GM21526 (cell line): Measurements from ENCODE around the gene MAML3.
"Not testable (repeated sequence)": the region's sequence is repeated elsewhere in the genome, so short reads cannot be mapped to it uniquely, and the experiment has no call there.

Source experiments
- ATAC-seq: cut with Tn5 transposase; IDR thresholded peaks from one replicate; pipeline ENCODE4 v1.9.1; 2021; ENCODE audit warnings: moderate library complexity; ENCODE audit not compliant: unreplicated experiment, low FRiP score

The MAML3 gene

GRCh38 chr4:139718358-139718757, 435.6 kb downstream of the MAML3 start:
- no peak for ATAC-seq

GRCh38 chr4:139715746-139716391, 438.1 kb downstream of the MAML3 start:
- no peak for ATAC-seq

- no peak for ATAC-seq
These were observed 441.1 kb downstream of the MAML3 start for GRCh38 chr4:139712882-139713281.

GRCh38 chr4:139711461-139711860, 442.5 kb downstream of the MAML3 start:
- ATAC-seq = no peak

GRCh38 chr4:139710073-139710472, 443.9 kb downstream of the MAML3 start:
- no peak for ATAC-seq

- no peak for ATAC-seq
These were observed 444.3 kb downstream of the MAML3 start for GRCh38 chr4:139709660-139710059.

GRCh38 chr4:139704915-139705485, 449.0 kb downstream of the MAML3 start:
- ATAC-seq = no peak

GRCh38 chr4:139700568-139700967, 453.4 kb downstream of the MAML3 start:
- no peak for ATAC-seq

GRCh38 chr4:139698167-139698925, 455.6 kb downstream of the MAML3 start:
- not testable (repeated sequence) for ATAC-seq

GRCh38 chr4:139696491-139696890, 457.5 kb downstream of the MAML3 start:
- no peak for ATAC-seq

GRCh38 chr4:139694522-139695107, 459.4 kb downstream of the MAML3 start:
- no peak for ATAC-seq

GRCh38 chr4:139692309-139693012, 461.5 kb downstream of the MAML3 start:
- no peak for ATAC-seq

GRCh38 chr4:139690419-139690818, 463.6 kb downstream of the MAML3 start:
- no peak for ATAC-seq

- ATAC-seq = no peak
These were observed 464.8 kb downstream of the MAML3 start for GRCh38 chr4:139689093-139689722.

GRCh38 chr4:139686988-139687387, 467.0 kb downstream of the MAML3 start:
- no peak for ATAC-seq

GRCh38 chr4:139686130-139686529, 467.9 kb downstream of the MAML3 start:
- no peak for ATAC-seq

- ATAC-seq = no peak
These were observed 468.8 kb downstream of the MAML3 start for GRCh38 chr4:139685180-139685579.

- ATAC-seq = no peak
These were observed 469.6 kb downstream of the MAML3 start for GRCh38 chr4:139684351-139684750.

GRCh38 chr4:139682741-139683151, 471.2 kb downstream of the MAML3 start:
- no peak for ATAC-seq

- no peak for ATAC-seq
These were observed 471.7 kb downstream of the MAML3 start for GRCh38 chr4:139682309-139682708.
